NOMO-1 (cell line): Measurements from ENCODE around the gene PRKG1.
"Not testable (repeated sequence)": the region's sequence is repeated elsewhere in the genome, so short reads cannot be mapped to it uniquely, and the experiment has no call there.

Source experiments
- DNase-seq, 2 experiments: peaks; one replicate each; lab custom pipeline; 2025; ENCODE audit not compliant: unreplicated experiment in 2 of 2; lab: John Stamatoyannopoulos, UW

The PRKG1 gene

GRCh38 chr10:51406581-51406980 lies 332.3 kb downstream of the PRKG1 start:
- no peak for DNase-seq

- DNase-seq: no peak
These were observed 342.2 kb downstream of the PRKG1 start for GRCh38 chr10:51416494-51416893.

GRCh38 chr10:51419196-51420093 lies 345.2 kb downstream of the PRKG1 start:
- no peak for DNase-seq

GRCh38 chr10:51421853-51422252 lies 347.6 kb downstream of the PRKG1 start:
- no peak for DNase-seq

- peak in 1 of 2 experiments; percentile 20 for DNase-seq
These were observed 348.2 kb downstream of the PRKG1 start for GRCh38 chr10:51422311-51423120.

GRCh38 chr10:51423121-51423452 lies 348.8 kb downstream of the PRKG1 start:
- no peak for DNase-seq

- no peak for DNase-seq
These were observed 351.1 kb downstream of the PRKG1 start for GRCh38 chr10:51425431-51425830.

GRCh38 chr10:51427758-51428157 lies 353.5 kb downstream of the PRKG1 start:
- no peak for DNase-seq

GRCh38 chr10:51430506-51430905 lies 356.2 kb downstream of the PRKG1 start:
- no peak for DNase-seq

GRCh38 chr10:51433949-51434475 lies 359.7 kb downstream of the PRKG1 start:
- DNase-seq: no peak

GRCh38 chr10:51436805-51437204 lies 362.5 kb downstream of the PRKG1 start:
- no peak for DNase-seq

- DNase-seq: no peak
These were observed 365.4 kb downstream of the PRKG1 start for GRCh38 chr10:51439645-51440044.

- no peak for DNase-seq
These were observed 371.3 kb downstream of the PRKG1 start for GRCh38 chr10:51445588-51445987.

GRCh38 chr10:51447119-51447518 lies 372.8 kb downstream of the PRKG1 start:
- no peak for DNase-seq

- not testable (repeated sequence) for DNase-seq
These were observed 381.5 kb downstream of the PRKG1 start for GRCh38 chr10:51455762-51456161.

GRCh38 chr10:51459476-51459875 lies 385.2 kb downstream of the PRKG1 start:
- no peak for DNase-seq

GRCh38 chr10:51462076-51462779 lies 387.9 kb downstream of the PRKG1 start:
- DNase-seq: no peak

- no peak for DNase-seq
These were observed 394.1 kb downstream of the PRKG1 start for GRCh38 chr10:51468424-51468823.

- DNase-seq: no peak
These were observed 395.4 kb downstream of the PRKG1 start for GRCh38 chr10:51469686-51470085.

GRCh38 chr10:51471271-51471670 lies 397.0 kb downstream of the PRKG1 start:
- DNase-seq: no peak

GRCh38 chr10:51472154-51472553 lies 397.9 kb downstream of the PRKG1 start:
- no peak for DNase-seq
